Measurements from ENCODE around the gene TRAK2. TPM values are rescaled to one million over a fixed set of nuclear protein-coding genes. Genes with fewer than 3 reads are reported as not detected.

Gene TRAK2
- total and polyA plus RNA-seq, 2 of the 8 experiments (the other 6 are each of a cell fraction or from before 2014, with no cell fraction given) = 4.5 to 15.7 TPM

- H2AFZ ChIP-seq (ENCODE audit: low read length) = no peak overlapping the region
- H3K9me3 ChIP-seq (ENCODE audit: insufficient read depth in 2 of 2, low read depth in 1 of 2, low read length in 1 of 2) = no peaks in the 10 kb centered on the region
- no peak overlapping the region for H2BK120ac ChIP-seq (replicated peaks; ENCODE audit: low read depth, low read length)
- DNase-seq (ENCODE audit: low read depth in 1 of 2, low spot score in 2 of 2) (no peak), FAIRE-seq (no peak)
- H3K9ac ChIP-seq (replicated peaks in 1 of 4; ENCODE audit: extremely low read depth in 1 of 4, low read depth in 3 of 4, low read length in 3 of 4) = no peak overlapping the region
- no peak overlapping the region for H3K4me2 ChIP-seq (ENCODE audit: insufficient read depth in 1 of 2, low read depth in 2 of 2, low read length in 2 of 2)
- no peaks in the 10 kb centered on the region; a peak in 1 of 7 replicates for H3K4me1 ChIP-seq (replicated peaks in 1 of 4; ENCODE audit: control insufficient read depth in 3 of 4, insufficient read depth in 4 of 4, low read length in 3 of 4)
- no peak for TF ChIP-seq SP2 (IDR thresholded peaks at IDR 0.05; ENCODE audit: low read length)
- no peak for TF ChIP-seq JUND (IDR thresholded peaks at IDR 0.05; ENCODE audit: low read length)
- no peak for TF ChIP-seq POLR2A (IDR thresholded peaks at IDR 0.05; ENCODE audit: control extremely low read depth in 1 of 2, low read depth in 2 of 2, low read length in 2 of 2)
- TF ChIP-seq HDAC2 (IDR thresholded peaks at IDR 0.05; ENCODE audit: borderline replicate concordance in 1 of 2, low read depth in 2 of 2, low read length in 2 of 2) = no peak
- TF ChIP-seq ZNF274 (IDR thresholded peaks at IDR 0.05; ENCODE audit: borderline replicate concordance, extremely low read depth, low read length) = no peak
- no peak for TF ChIP-seq EGR1 (IDR thresholded peaks at IDR 0.05; ENCODE audit: borderline replicate concordance, low read depth, low read length)
- TF ChIP-seq TEAD4 (IDR thresholded peaks at IDR 0.05; ENCODE audit: low read depth, low read length) = no peak
- TF ChIP-seq, protein P1, sequence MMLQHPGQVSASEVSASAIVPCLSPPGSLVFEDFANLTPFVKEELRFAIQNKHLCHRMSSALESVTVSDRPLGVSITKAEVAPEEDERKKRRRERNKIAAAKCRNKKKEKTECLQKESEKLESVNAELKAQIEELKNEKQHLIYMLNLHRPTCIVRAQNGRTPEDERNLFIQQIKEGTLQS (IDR thresholded peaks at IDR 0.05; ENCODE audit: insufficient read depth, low read depth, low read length) = no peak
- no peak for TF ChIP-seq SIX5 (IDR thresholded peaks at IDR 0.05; ENCODE audit: low read depth, low read length)
- no peak for TF ChIP-seq GTF2F1 (IDR thresholded peaks at IDR 0.05; ENCODE audit: borderline replicate concordance, low read depth, low read length)
- no peak for TF ChIP-seq HDAC6 (IDR thresholded peaks at IDR 0.05; ENCODE audit: low read depth, low read length)
- H3K79me2 ChIP-seq (ENCODE audit: control insufficient read depth in 1 of 2, insufficient read depth in 2 of 2, low read length in 2 of 2) = peaks cover 0 to 6% of the 10 kb centered on the region in 2 experiments; a peak in 2 of 4 replicates
- no peaks in the 10 kb centered on the region for H3K27me3 ChIP-seq (replicated peaks in 1 of 4; ENCODE audit: control insufficient read depth in 3 of 4, extremely low read depth in 1 of 4, insufficient read depth in 3 of 4, low read length in 3 of 4)
- H4K20me1 ChIP-seq (replicated peaks in 1 of 2; ENCODE audit: control insufficient read depth in 1 of 2, insufficient read depth in 2 of 2, low read length in 2 of 2) = no peaks in the 10 kb centered on the region
- no peak overlapping the region for H3K4ac ChIP-seq (replicated peaks; ENCODE audit: insufficient read length, low read depth, low read length)
- H3K18ac ChIP-seq (ENCODE audit: extremely low read depth, low read length) = no peak overlapping the region
- 91% methylated on average over 1 of the region's 1 CpG; no CpG with 5 or more reads in 1 of the 2 experiments for WGBS, 2 experiments (ENCODE audit: extremely low coverage in 1 of 2, insufficient coverage in 1 of 2, insufficient read length in 1 of 2, insufficient replicate concordance in 2 of 2, low coverage in 1 of 2, low lambda C conversion rate in 2 of 2, missing lambda C conversion rate in 1 of 2)
- H3K27ac ChIP-seq (ENCODE audit: low read depth, low read length) = no peak overlapping the region
- no peak overlapping the region for H3K14ac ChIP-seq (ENCODE audit: insufficient read length)
- no peak overlapping the region for H2BK12ac ChIP-seq (ENCODE audit: low read depth, low read length)
- CTCF ChIA-PET (ENCODE audit: partially characterized antibody) = interaction anchor here (2.1 kb wide), 1 partner anchor 8 kb away, joined by 4 read pairs; no protein-coding TSS in a partner anchor
- no peak overlapping the region for H2AK5ac ChIP-seq (ENCODE audit: low read depth, low read length)
- H4K91ac ChIP-seq (replicated peaks; ENCODE audit: insufficient read length, low read length) = no peak overlapping the region
- no peak overlapping the region for H4K8ac ChIP-seq (ENCODE audit: extremely low read depth, insufficient read depth, low read length)
- no peak overlapping the region for H2BK5ac ChIP-seq (ENCODE audit: low read depth, low read length)
- no peaks in the 10 kb centered on the region for H3K79me1 ChIP-seq (ENCODE audit: low read depth, low read length)
- H3K36me3 ChIP-seq (ENCODE audit: control insufficient read depth in 2 of 4, insufficient read depth in 4 of 4, low read length in 3 of 4) = no peaks in the 10 kb centered on the region
- H4K5ac ChIP-seq (ENCODE audit: insufficient read length, low read depth, low read length) = no peak overlapping the region
- H3K23ac ChIP-seq (ENCODE audit: insufficient read length) = no peak overlapping the region
- no peak overlapping the region for H3K4me3 ChIP-seq (ENCODE audit: extremely low read depth in 1 of 4, insufficient read depth in 2 of 4, low read depth in 3 of 4, low read length in 4 of 4)
- no peak overlapping the region for H2BK15ac ChIP-seq (ENCODE audit: low read length)
- POLR2A ChIA-PET (ENCODE audit: partially characterized antibody) = no interaction called here
- no peak overlapping the region for H3K56ac ChIP-seq (replicated peaks; ENCODE audit: insufficient read length, low read depth, low read length)
- H2BK20ac ChIP-seq (ENCODE audit: low read length) = no peak overlapping the region
- peaks cover 9% of the 10 kb centered on the region; the same call in 1 of the 2 replicates for H3K23me2 ChIP-seq (ENCODE audit: low read depth, low read length)
Observed at GRCh38 chr2:201448061-201448460, 3.2 kb downstream of the TRAK2 start.

Data from H1 (cell line).